HepG2 (cell line): ENCODE data around the gene SLU7. TPM values are rescaled to one million over a fixed set of nuclear protein-coding genes. Genes with fewer than 3 reads are reported as not detected.

Experiments
- ATAC-seq: fragments of 200-7000 bp; cut with Tn5 transposase; 3 replicates; pipeline ENCODE4 v1.9.1; 2020; ENCODE audit warnings: mild to moderate bottlenecking, moderate library complexity
- BruUV-seq: library from RNA; stranded (reverse); fragments of 400-500 nt; replicated peaks from 2 replicates; lab custom pipeline; 2021; lab: Mats Ljungman, UMichigan
- CTCF ChIA-PET: fragments of 300-600 bp; formaldehyde crosslinking; extraction: SDS; loops from one replicate; lab custom pipeline; 2021; ENCODE audit warnings: low total read pairs, inconsistent platforms, low intra/inter-chr PET ratio; lab: Yijun Ruan, JAX
- POLR2A ChIA-PET: fragments of 350-600 bp; sonication (Branson Sonifier 250); formaldehyde crosslinking; loops from one replicate; lab custom pipeline; 2020; ENCODE audit warnings: antibody characterized with exemption, inconsistent platforms; lab: Yijun Ruan, JAX
- DNase-seq: peaks from one replicate; pipeline ENCODE4 v3.0.0-alpha.2; 2015; ENCODE audit warnings: low spot score
- FAIRE-seq: peaks from 3 replicates; lab custom pipeline; 2011; peaks lifted over from hg19 to GRCh38; lab: Jason Lieb, UNC
- H2AFZ ChIP-seq: one replicate; pipeline ENCODE4 v1.6.1; 2011; ENCODE audit warnings: low read length, inconsistent platforms
- H3K27ac ChIP-seq: fragments of 300-600 bp; 3 replicates; pipeline ENCODE4 v1.8.0; 2011; ENCODE audit warnings: mixed run types, mild to moderate bottlenecking, mixed read lengths, low read length, inconsistent platforms; ENCODE audit not compliant: insufficient read depth; ENCODE audit errors: extremely low read length
- H3K27me3 ChIP-seq, 2 experiments: fragments of 200-600 bp in 1 of 2; 2 replicates in 1 of 2; 3 replicates in 1 of 2; pipeline versions ENCODE4 v1.6.0 to v1.8.0; 2011; ENCODE audit warnings: low read length in 2 of 2, mild to moderate bottlenecking in 2 of 2, moderate library complexity in 2 of 2, inconsistent platforms in 1 of 2; ENCODE audit not compliant: insufficient read depth in 2 of 2, control insufficient read depth in 1 of 2
- H3K36me3 ChIP-seq, 2 experiments: fragments of 200-600 bp in 1 of 2; replicated peaks in 1 of 2; 2 replicates in 1 of 2; 3 replicates in 1 of 2; pipeline versions ENCODE4 v1.5.1 to v1.8.0; 2011; ENCODE audit warnings: low read length in 2 of 2, inconsistent platforms in 1 of 2; ENCODE audit not compliant: insufficient read depth in 2 of 2, control insufficient read depth in 1 of 2
- H3K4me1 ChIP-seq: 2 replicates; pipeline ENCODE4 v1.5.1; 2012; ENCODE audit warnings: low read length, inconsistent platforms; ENCODE audit not compliant: insufficient read depth
- H3K4me2 ChIP-seq: 2 replicates; pipeline ENCODE4 v1.6.0; 2011; ENCODE audit warnings: low read depth, low read length, inconsistent platforms
- H3K4me3 ChIP-seq, 3 experiments: fragments of 200-600 bp in 1 of 3; sonication (generic), shearing (Covaris generic) in 1 of 3; replicated peaks in 1 of 3; 2 replicates each; pipeline ENCODE4 v1.5.1; 2011 to 2016; ENCODE audit warnings: low read length in 3 of 3, inconsistent platforms in 2 of 3, low read depth in 2 of 3, mild to moderate bottlenecking in 2 of 3, control low read depth in 1 of 3, mixed read lengths in 1 of 3; ENCODE audit not compliant: insufficient read depth in 1 of 3
- H3K79me2 ChIP-seq: one replicate; pipeline ENCODE4 v1.6.1; 2011; ENCODE audit warnings: low read length, inconsistent platforms; ENCODE audit not compliant: insufficient read depth
- H3K9ac ChIP-seq: 2 replicates; pipeline ENCODE4 v1.6.0; 2011; ENCODE audit warnings: mild to moderate bottlenecking, low read depth, low read length, inconsistent platforms; ENCODE audit not compliant: insufficient read depth
- H3K9me3 ChIP-seq: 2 replicates; pipeline ENCODE4 v1.5.1; 2012; ENCODE audit warnings: mild to moderate bottlenecking, low read length
- H4K20me1 ChIP-seq: 2 replicates; pipeline ENCODE4 v1.6.0; 2011; ENCODE audit warnings: inconsistent platforms, mild to moderate bottlenecking, low read length, moderate library complexity; ENCODE audit not compliant: insufficient read depth
- CCDC6 ChIP-seq: sonication (generic); formaldehyde crosslinking; IDR thresholded peaks from 2 replicates; pipeline ENCODE4 v1.8.1; 2022; ENCODE audit warnings: mild to moderate bottlenecking, missing genetic modification reagents, moderate library complexity
- HNF1A ChIP-seq, 2 experiments: sonication (generic) in 1 of 2; formaldehyde crosslinking in 1 of 2; IDR thresholded peaks; 2 replicates each; pipeline versions ENCODE4 v1.4.0 to v1.6.1; 2016 to 2020; ENCODE audit warnings: borderline replicate concordance in 1 of 2, low read depth in 1 of 2, mild to moderate bottlenecking in 1 of 2, missing genetic modification reagents in 1 of 2
- KDM2A ChIP-seq: sonication (generic); formaldehyde crosslinking; IDR thresholded peaks from 2 replicates; pipeline ENCODE4 v1.4.0; 2020; ENCODE audit warnings: low read depth, missing genetic modification reagents, borderline replicate concordance
- LRRFIP1 ChIP-seq: sonication (generic); formaldehyde crosslinking; conservative IDR thresholded peaks from 2 replicates; pipeline ENCODE4 v1.4.0; 2020; ENCODE audit warnings: missing genetic modification reagents
- ZSCAN29 ChIP-seq: sonication (generic); formaldehyde crosslinking; conservative IDR thresholded peaks from 2 replicates; pipeline ENCODE4 v1.4.0; 2020; ENCODE audit warnings: mild to moderate bottlenecking, missing genetic modification reagents
- WGBS: methylation state at CpG from one replicate; pipeline ENCODE4 v1.1.6; 2017; ENCODE audit warnings: low lambda C conversion rate; 5-methylcytosine and 5-hydroxymethylcytosine counted together
- in situ Hi-C: cut with HindIII; loops from 2 replicates; pipeline ENCODE4 v1.10.0; 2017; ENCODE audit warnings: low pct_unique_long_range_greater_than_20kb; ENCODE audit not compliant: extremely low pct_ligation_motif_present
- intact Hi-C: fragments of 100-400 bp; cut with micrococcal nuclease; formaldehyde crosslinking; loops from one replicate; pipeline ENCODE4 v1.10.0; 2022; ENCODE audit not compliant: unreplicated experiment
- polyA plus RNA-seq, 8 experiments: library from polyadenylated mRNA; depleted of rRNA in 3 of 8; stranded (reverse) in 7 of 8; unstranded in 1 of 8; fragments of >200 nt; fragmentation: Illumina TruSeq in 4 of 8; extraction: Trizol in 4 of 8; gene quantifications; 2 replicates each; pipeline versions ENCODE4 v1.2.1 to v1.2.3, GENCODE V29; 2011 to 2016; ENCODE audit warnings: low read depth in 4 of 8, missing spikeins in 1 of 8, mixed read lengths in 1 of 8; ENCODE audit not compliant: insufficient read depth in 1 of 8
- total RNA-seq, 5 experiments: library from RNA; depleted of rRNA; stranded (reverse); fragments of >200 nt; fragmentation: Illumina TruSeq; extraction: Trizol; gene quantifications; 2 replicates each; pipeline ENCODE4 v1.2.3, GENCODE V29; 2016; ENCODE audit warnings: low read depth in 1 of 5

Gene SLU7
- total and polyA plus RNA-seq, 2 of the 13 experiments (the other 11 are each of a cell fraction or from before 2014, with no cell fraction given) = 24.0 to 39.2 TPM

GRCh38 chr5:160382346-160382745 lies 36.5 kb downstream of the SLU7 start:
- intact Hi-C loops = no loop called here
- Histone ChIP-seq H2AFZ (no peak overlapping the region), H3K27me3 (peaks cover 0 to 4% of the 10 kb centered on the region in 2 experiments; a peak in 1 of 5 replicates), H3K79me2 (no peaks in the 10 kb centered on the region), H3K27ac (no peak overlapping the region), H4K20me1 (no peaks in the 10 kb centered on the region), H3K9me3 (no peaks in the 10 kb centered on the region; the same call in 1 of the 2 replicates), H3K4me2 (no peak overlapping the region), H3K36me3 (no peaks in the 10 kb centered on the region), H3K4me3 (no peak overlapping the region), H3K4me1 (no peaks in the 10 kb centered on the region), H3K9ac (no peak overlapping the region)
- ChIA-PET POLR2A (no interaction called here), CTCF (no interaction called here)
- in situ Hi-C loops = no loop called here
- no peak for DNase-seq
- WGBS = 0% methylated on average over 3 of the region's 3 CpGs
- no peak for ATAC-seq
- FAIRE-seq = no peak
- TF ChIP-seq LRRFIP1 (CRISPR knock-in tag) (no peak), CCDC6 (no peak), KDM2A (CRISPR knock-in tag) (no peak), HNF1A (IDR thresholded peaks at IDR 0.05; ENCODE audit: low read depth) (no peak), HNF1A (CRISPR knock-in tag; IDR thresholded peaks at IDR 0.05; ENCODE audit: borderline replicate concordance) (no peak), ZSCAN29 (no peak)
- BruUV-seq = no TSS peak
